C4-2B (cell line): Measurements from ENCODE around the gene SPIRE2.

Source experiments
- ZFX ChIP-seq: fragments of 450-650 bp; IDR thresholded peaks from 2 replicates; pipeline ENCODE4 v1.6.1; 2017
- TF ChIP-seq, protein P1 (sequence below): fragments of 450-650 bp; conservative IDR thresholded peaks from 2 replicates; pipeline ENCODE4 v1.5.1; 2017; ENCODE audit warnings: mild to moderate bottlenecking

DNA sequence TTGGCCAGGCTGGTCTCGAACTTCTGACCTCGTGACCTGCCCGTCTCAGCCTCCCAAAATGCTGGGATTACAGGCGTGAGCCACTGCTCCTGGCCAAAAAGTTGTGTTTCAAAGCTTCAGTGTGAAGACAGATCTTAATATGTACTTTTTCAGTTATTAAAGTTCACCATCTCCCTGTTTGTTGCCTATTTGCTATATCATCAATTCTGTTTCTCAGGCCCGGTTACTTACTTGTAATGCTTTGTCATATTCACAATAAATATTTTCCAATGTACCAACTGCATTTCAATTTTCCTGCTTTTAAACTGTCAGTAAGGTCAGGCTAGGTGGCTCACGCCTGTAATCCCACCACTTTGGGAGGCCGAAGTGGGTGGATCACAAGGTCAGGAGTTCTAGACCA, 34.3 kb upstream of the SPIRE2 start:
- TF ChIP-seq, protein P1, sequence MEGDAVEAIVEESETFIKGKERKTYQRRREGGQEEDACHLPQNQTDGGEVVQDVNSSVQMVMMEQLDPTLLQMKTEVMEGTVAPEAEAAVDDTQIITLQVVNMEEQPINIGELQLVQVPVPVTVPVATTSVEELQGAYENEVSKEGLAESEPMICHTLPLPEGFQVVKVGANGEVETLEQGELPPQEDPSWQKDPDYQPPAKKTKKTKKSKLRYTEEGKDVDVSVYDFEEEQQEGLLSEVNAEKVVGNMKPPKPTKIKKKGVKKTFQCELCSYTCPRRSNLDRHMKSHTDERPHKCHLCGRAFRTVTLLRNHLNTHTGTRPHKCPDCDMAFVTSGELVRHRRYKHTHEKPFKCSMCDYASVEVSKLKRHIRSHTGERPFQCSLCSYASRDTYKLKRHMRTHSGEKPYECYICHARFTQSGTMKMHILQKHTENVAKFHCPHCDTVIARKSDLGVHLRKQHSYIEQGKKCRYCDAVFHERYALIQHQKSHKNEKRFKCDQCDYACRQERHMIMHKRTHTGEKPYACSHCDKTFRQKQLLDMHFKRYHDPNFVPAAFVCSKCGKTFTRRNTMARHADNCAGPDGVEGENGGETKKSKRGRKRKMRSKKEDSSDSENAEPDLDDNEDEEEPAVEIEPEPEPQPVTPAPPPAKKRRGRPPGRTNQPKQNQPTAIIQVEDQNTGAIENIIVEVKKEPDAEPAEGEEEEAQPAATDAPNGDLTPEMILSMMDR = no peak
- no peak for TF ChIP-seq ZFX
